HCT116 (cell line): ENCODE data around the gene CAPN13. TPM values are rescaled to one million over a fixed set of nuclear protein-coding genes. Genes with fewer than 3 reads are reported as not detected.

Experiments used
- ATAC-seq: fragments of 200-7000 bp; cut with Tn5 transposase; 2 replicates; pipeline ENCODE4 v1.9.1; 2020; ENCODE audit warnings: mild to moderate bottlenecking, moderate library complexity
- BruUV-seq: library from RNA; stranded (reverse); fragments of 400-500 nt; replicated peaks from 2 replicates; lab custom pipeline; 2021; lab: Mats Ljungman, UMichigan
- CTCF ChIA-PET: fragments of 300-600 bp; sonication (Branson Sonifier 250); formaldehyde crosslinking; loops from one replicate; lab custom pipeline; 2021; ENCODE audit warnings: antibody characterized with exemption; lab: Charles Lee
- POLR2A ChIA-PET: fragments of 300-600, 350-600 bp; sonication (Branson Sonifier 250); formaldehyde crosslinking; loops from one replicate; lab custom pipeline; 2021; ENCODE audit warnings: antibody characterized with exemption; lab: Charles Lee
- RAD21 ChIA-PET, 2 experiments: fragments of 300-600 bp; sonication (Branson Sonifier 250); formaldehyde crosslinking; loops; one replicate each; lab custom pipeline; 2023; ENCODE audit warnings: low total read pairs in 2 of 2; ENCODE audit not compliant: uncharacterized antibody in 2 of 2, unreplicated experiment in 2 of 2, low non-redundant PET in 1 of 2; lab: Charles Lee
- DNase-seq: peaks from one replicate; pipeline ENCODE4 v3.0.0-alpha.2; 2010; ENCODE audit warnings: low read depth, low spot score
- H2AFZ ChIP-seq: fragments of 200-600 bp; shearing (Covaris generic), sonication (generic); 2 replicates; pipeline ENCODE4 v1.6.1; 2017; ENCODE audit warnings: low read depth, mixed run types, mixed read lengths, antibody characterized with exemption, low read length; ENCODE audit not compliant: poor library complexity, severe bottlenecking
- H3K27ac ChIP-seq: 2 replicates; pipeline ENCODE4 v1.5.1; 2012; ENCODE audit warnings: low read depth, low read length
- H3K27me3 ChIP-seq: fragments of 200-600 bp; sonication (generic); 2 replicates; pipeline ENCODE4 v1.6.1; 2016; ENCODE audit warnings: mixed run types, low read length, mixed read lengths; ENCODE audit not compliant: insufficient read depth
- H3K36me3 ChIP-seq, 2 experiments: fragments of 200-500 bp in 1 of 2; fragments of 200-600 bp in 1 of 2; sonication (Bioruptor generic) in 1 of 2; sonication (generic) in 1 of 2; 2 replicates each; pipeline versions ENCODE4 v1.5.1 to v1.6.1; 2014 to 2016; ENCODE audit warnings: low read length in 2 of 2, inconsistent platforms in 1 of 2, mixed read lengths in 1 of 2, mixed run types in 1 of 2; ENCODE audit not compliant: insufficient read depth in 2 of 2, control insufficient read depth in 1 of 2
- H3K4me1 ChIP-seq, 2 experiments: fragments of 200-600 bp in 1 of 2; sonication (generic) in 1 of 2; 2 replicates each; pipeline versions ENCODE4 v1.5.1 to v1.6.1; 2012 to 2017; ENCODE audit warnings: low read length in 2 of 2, inconsistent platforms in 1 of 2, mild to moderate bottlenecking in 1 of 2, mixed read lengths in 1 of 2, mixed run types in 1 of 2, moderate library complexity in 1 of 2; ENCODE audit not compliant: insufficient read depth in 2 of 2, control insufficient read depth in 1 of 2
- H3K4me2 ChIP-seq: fragments of 200-600 bp; sonication (generic); 2 replicates; pipeline ENCODE4 v1.6.1; 2017; ENCODE audit warnings: mixed run types, low read length, mixed read lengths
- H3K4me3 ChIP-seq, 2 experiments: fragments of 200-600 bp in 1 of 2; sonication (generic) in 1 of 2; replicated peaks in 1 of 2; 2 replicates each; pipeline ENCODE4 v1.5.1; 2011 to 2016; ENCODE audit warnings: low read length in 2 of 2, control low read depth in 1 of 2, low read depth in 1 of 2, mild to moderate bottlenecking in 1 of 2, mixed read lengths in 1 of 2, mixed run types in 1 of 2
- H3K79me2 ChIP-seq: fragments of 200-600 bp; sonication (generic); 2 replicates; pipeline ENCODE4 v1.6.1; 2017; ENCODE audit warnings: mild to moderate bottlenecking, mixed run types, low read length, moderate library complexity, mixed read lengths; ENCODE audit not compliant: insufficient read depth
- H3K9ac ChIP-seq: fragments of 200-600 bp; sonication (generic); 2 replicates; pipeline ENCODE4 v1.6.1; 2016; ENCODE audit warnings: low read length, mixed read lengths
- H3K9me2 ChIP-seq: fragments of 200-600 bp; sonication (generic), shearing (Covaris generic); 2 replicates; pipeline ENCODE4 v1.6.1; 2017; ENCODE audit warnings: mixed run types, mild to moderate bottlenecking, moderate library complexity; ENCODE audit not compliant: insufficient read depth
- H3K9me3 ChIP-seq, 2 experiments: fragments of 200-500 bp in 1 of 2; fragments of 200-600 bp in 1 of 2; sonication (Bioruptor generic) in 1 of 2; sonication (generic) in 1 of 2; 2 replicates each; pipeline ENCODE4 v1.6.1; 2014 to 2017; ENCODE audit warnings: low read length in 2 of 2, mixed read lengths in 2 of 2, inconsistent platforms in 1 of 2, low read depth in 1 of 2, mild to moderate bottlenecking in 1 of 2, mixed run types in 1 of 2, moderate library complexity in 1 of 2; ENCODE audit not compliant: control insufficient read depth in 1 of 2, insufficient read depth in 1 of 2
- H4K20me1 ChIP-seq: fragments of 200-600 bp; sonication (generic), shearing (Covaris generic); 2 replicates; pipeline ENCODE4 v1.6.1; 2017; ENCODE audit warnings: mixed run types, mild to moderate bottlenecking, moderate library complexity; ENCODE audit not compliant: insufficient read depth
- CEBPB ChIP-seq: IDR thresholded peaks from 2 replicates; pipeline ENCODE4 v1.6.1; 2012; ENCODE audit warnings: low read depth
- EGR1 ChIP-seq: IDR thresholded peaks from 2 replicates; pipeline ENCODE4 v1.6.1; 2012; ENCODE audit warnings: low read depth
- ELF1 ChIP-seq: IDR thresholded peaks from 2 replicates; pipeline ENCODE4 v1.6.1; 2012; ENCODE audit warnings: low read depth, borderline replicate concordance
- EZH2 ChIP-seq: fragments of 200-600 bp; sonication (generic); IDR thresholded peaks from 2 replicates; pipeline ENCODE4 v1.6.1; 2017; ENCODE audit warnings: antibody characterized with exemption, mixed run types
- FOSL1 ChIP-seq: IDR thresholded peaks from 2 replicates; pipeline ENCODE4 v1.6.1; 2012; ENCODE audit warnings: low read depth
- JUND ChIP-seq: IDR thresholded peaks from 2 replicates; pipeline ENCODE4 v1.6.1; 2012
- RAD21 ChIP-seq: IDR thresholded peaks from 2 replicates; pipeline ENCODE4 v1.6.1; 2012; ENCODE audit warnings: low read depth, mild to moderate bottlenecking
- REST ChIP-seq: IDR thresholded peaks from 2 replicates; pipeline ENCODE4 v1.6.1; 2012; ENCODE audit warnings: low read depth
- SP1 ChIP-seq: IDR thresholded peaks from 2 replicates; pipeline ENCODE4 v1.6.1; 2012; ENCODE audit warnings: low read depth
- SRF ChIP-seq: IDR thresholded peaks from 2 replicates; pipeline ENCODE4 v1.6.1; 2012; ENCODE audit warnings: low read depth
- YY1 ChIP-seq: IDR thresholded peaks from 2 replicates; pipeline ENCODE4 v1.6.1; 2011; ENCODE audit warnings: low read length, low read depth, moderate library complexity, mild to moderate bottlenecking; ENCODE audit not compliant: insufficient replicate concordance; ENCODE audit errors: extremely low read depth
- ZFX ChIP-seq: fragments of 450-650 bp; IDR thresholded peaks from 2 replicates; pipeline ENCODE4 v1.6.1; 2017
- ZNF274 ChIP-seq: fragments of 200-500 bp; sonication (Bioruptor generic); IDR thresholded peaks from 2 replicates; pipeline ENCODE4 v1.6.1; 2014; ENCODE audit warnings: mild to moderate bottlenecking, low read depth, low read length, inconsistent platforms
- intact Hi-C: fragments of 100-400 bp; cut with micrococcal nuclease; formaldehyde crosslinking; loops from 2 replicates; pipeline ENCODE4 v1.10.0; 2022
- total RNA-seq: library from RNA; stranded (reverse); gene quantifications from one replicate; pipeline ENCODE4 v1.2.1, GENCODE V29; 2021; ENCODE audit not compliant: unreplicated experiment

CAPN13 gene
- total RNA-seq, 1 experiment from 2014 or later, result 0.25 TPM

GRCh38 chr2:30713698-30714097 is 93.5 kb downstream of the CAPN13 start:
- Histone ChIP-seq H2AFZ (peak overlapping the region; percentile 84), H3K27me3 (no peaks in the 10 kb centered on the region), H3K4me2 (no peak overlapping the region), H3K79me2 (no peaks in the 10 kb centered on the region), H3K9ac (no peak overlapping the region), H3K4me1 (no peaks in the 10 kb centered on the region), H3K36me3 (no peaks in the 10 kb centered on the region), H3K27ac (no peak overlapping the region), H4K20me1 (no peaks in the 10 kb centered on the region), H3K9me3 (peaks cover 3% of the 10 kb centered on the region in 2 experiments; a peak in 1 of 4 replicates), H3K4me3 (no peak overlapping the region), H3K9me2 (no peaks in the 10 kb centered on the region)
- ChIA-PET RAD21 (interaction anchor here in 1 of 2 experiments (1.0 kb wide), 1 partner anchor 549 kb away, joined by 3 read pairs; no protein-coding TSS in a partner anchor), POLR2A (no interaction called here), CTCF (interaction anchor here (1.2 to 5.9 kb wide), 2 partner anchors 456 to 549 kb away, joined by 7 to 66 read pairs; no protein-coding TSS in a partner anchor)
- BruUV-seq, result no TSS peak
- intact Hi-C loops, result loop anchor here (1.0 to 10.0 kb wide), 6 partner anchors 149 to 1121 kb away; no protein-coding TSS in a partner anchor
- DNase-seq (no peak), ATAC-seq (peak; percentile 28; the same call in 1 of the 2 replicates)
- TF ChIP-seq EGR1 (no peak), CEBPB (no peak), JUND (no peak), ELF1 (no peak), SRF (no peak), RAD21 (no peak), EZH2 (no peak), SP1 (no peak), REST (no peak), FOSL1 (no peak), ZNF274 (no peak), YY1 (no peak), ZFX (no peak)
